Ishikawa (cell line): ENCODE measurements around the gene GIGYF1.

Experiments
- CEBPB ChIP-seq: IDR thresholded peaks from 2 replicates; pipeline ENCODE4 v1.6.1; 2012
- CREB1 ChIP-seq: IDR thresholded peaks from 2 replicates; pipeline ENCODE4 v1.6.1; 2012; ENCODE audit warnings: low read depth
- EGR1 ChIP-seq: IDR thresholded peaks from 2 replicates; pipeline ENCODE4 v1.6.1; 2012
- EP300 ChIP-seq: IDR thresholded peaks from 2 replicates; pipeline ENCODE4 v1.6.1; 2012; ENCODE audit warnings: borderline replicate concordance
- FOXM1 ChIP-seq: IDR thresholded peaks from 2 replicates; pipeline ENCODE4 v1.6.1; 2012; ENCODE audit warnings: low read depth, borderline replicate concordance
- NFIC ChIP-seq: IDR thresholded peaks from 2 replicates; pipeline ENCODE4 v1.6.1; 2012
- RAD21 ChIP-seq: IDR thresholded peaks from 2 replicates; pipeline ENCODE4 v1.6.1; 2012; ENCODE audit warnings: low read depth
- REST ChIP-seq: IDR thresholded peaks from 2 replicates; pipeline ENCODE4 v1.6.1; 2012; ENCODE audit warnings: low read depth, mild to moderate bottlenecking
- TAF1 ChIP-seq: IDR thresholded peaks from 2 replicates; pipeline ENCODE4 v1.6.1; 2012; ENCODE audit warnings: low read depth, mild to moderate bottlenecking
- TCF12 ChIP-seq: IDR thresholded peaks from 2 replicates; pipeline ENCODE4 v1.6.1; 2012; ENCODE audit warnings: low read depth
- TEAD4 ChIP-seq: IDR thresholded peaks from 2 replicates; pipeline ENCODE4 v1.6.1; 2012
- USF1 ChIP-seq: IDR thresholded peaks from 2 replicates; pipeline ENCODE4 v1.6.1; 2012
- YY1 ChIP-seq: IDR thresholded peaks from 2 replicates; pipeline ENCODE4 v1.6.1; 2012; ENCODE audit warnings: low read depth
- ZBTB7A ChIP-seq: IDR thresholded peaks from 2 replicates; pipeline ENCODE4 v1.6.1; 2012; ENCODE audit warnings: low read depth
- TF ChIP-seq, protein P1 (sequence below): IDR thresholded peaks from 2 replicates; pipeline ENCODE4 v1.6.1; 2012

GIGYF1 gene

GRCh38 chr7:100654908-100655831 lies 38.9 kb downstream of the GIGYF1 start:
- TF ChIP-seq YY1 (no peak), EGR1 (no peak), TAF1 (no peak), ZBTB7A (no peak), TCF12 (no peak), CREB1 (no peak), TEAD4 (no peak), REST (no peak), EP300 (no peak), RAD21 (no peak), USF1 (no peak), FOXM1 (no peak), CEBPB (no peak), NFIC (no peak)
- TF ChIP-seq, protein P1, sequence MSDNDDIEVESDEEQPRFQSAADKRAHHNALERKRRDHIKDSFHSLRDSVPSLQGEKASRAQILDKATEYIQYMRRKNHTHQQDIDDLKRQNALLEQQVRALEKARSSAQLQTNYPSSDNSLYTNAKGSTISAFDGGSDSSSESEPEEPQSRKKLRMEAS, result no peak

- TF ChIP-seq TAF1 (no peak), FOXM1 (no peak), NFIC (no peak), RAD21 (no peak), EP300 (no peak), CREB1 (no peak), USF1 (no peak), REST (no peak), TCF12 (no peak), TEAD4 (no peak), ZBTB7A (no peak)
These were observed 44.1 kb downstream of the GIGYF1 start for GRCh38 chr7:100649826-100650565.

DNA sequence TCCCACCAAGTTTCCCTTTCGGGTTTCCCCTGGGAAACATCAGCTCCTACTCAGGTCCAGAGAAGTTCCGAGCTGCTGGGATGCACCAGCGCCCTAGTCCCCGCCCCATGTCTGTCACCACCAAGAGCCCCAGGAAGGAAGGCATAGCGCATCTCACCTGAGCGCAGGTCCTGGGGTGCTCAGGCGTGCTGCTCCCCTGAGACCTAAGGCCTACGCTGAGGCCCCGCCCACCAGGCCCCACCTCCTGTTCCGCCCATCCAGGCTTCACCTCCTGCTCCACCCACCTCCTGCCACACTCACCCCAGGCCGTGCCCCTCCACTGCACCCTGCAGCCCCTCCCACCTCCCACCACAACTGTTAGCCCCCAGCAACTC lies 51.5 kb downstream of the GIGYF1 start:
- no peak for TF ChIP-seq NFIC
- no peak for TF ChIP-seq ZBTB7A
- TF ChIP-seq, protein P1, result no peak
- no peak for TF ChIP-seq TCF12
- TF ChIP-seq FOXM1, result no peak
- no peak for TF ChIP-seq YY1

GRCh38 chr7:100641860-100642533 lies 52.1 kb downstream of the GIGYF1 start:
- TF ChIP-seq RAD21 (no peak), USF1 (no peak), YY1 (no peak), TAF1 (no peak), FOXM1 (no peak), TEAD4 (no peak), CEBPB (no peak), CREB1 (no peak), REST (no peak), EGR1 (no peak), ZBTB7A (no peak), EP300 (no peak)
